AG04449 (cell line): ENCODE results near the gene POLR3H.

Experiments used
- CTCF ChIA-PET: fragments of 350-600 bp; formaldehyde crosslinking; extraction: SDS; loops from one replicate; lab custom pipeline; 2021; ENCODE audit warnings: antibody characterized with exemption; lab: Yijun Ruan, JAX
- POLR2A ChIA-PET: fragments of 400-600, 350-600 bp; formaldehyde crosslinking; extraction: SDS; loops from one replicate; lab custom pipeline; 2020; ENCODE audit warnings: antibody characterized with exemption, inconsistent platforms; lab: Yijun Ruan, JAX
- DNase-seq: peaks from one replicate; pipeline ENCODE4 v3.0.0-alpha.2; 2010; ENCODE audit warnings: low read depth, low spot score
- H3K4me3 ChIP-seq: 2 replicates; pipeline ENCODE4 v1.5.1; 2011; ENCODE audit warnings: low read depth, mild to moderate bottlenecking, control low read depth, low read length
- TF ChIP-seq, protein P1 (sequence below): IDR thresholded peaks from one replicate; pipeline ENCODE4 v1.5.1; 2011; ENCODE audit warnings: mild to moderate bottlenecking, moderate library complexity, low read length, control low read depth, inconsistent platforms; ENCODE audit not compliant: insufficient read depth; ENCODE audit errors: missing control alignments

POLR3H gene

DNA sequence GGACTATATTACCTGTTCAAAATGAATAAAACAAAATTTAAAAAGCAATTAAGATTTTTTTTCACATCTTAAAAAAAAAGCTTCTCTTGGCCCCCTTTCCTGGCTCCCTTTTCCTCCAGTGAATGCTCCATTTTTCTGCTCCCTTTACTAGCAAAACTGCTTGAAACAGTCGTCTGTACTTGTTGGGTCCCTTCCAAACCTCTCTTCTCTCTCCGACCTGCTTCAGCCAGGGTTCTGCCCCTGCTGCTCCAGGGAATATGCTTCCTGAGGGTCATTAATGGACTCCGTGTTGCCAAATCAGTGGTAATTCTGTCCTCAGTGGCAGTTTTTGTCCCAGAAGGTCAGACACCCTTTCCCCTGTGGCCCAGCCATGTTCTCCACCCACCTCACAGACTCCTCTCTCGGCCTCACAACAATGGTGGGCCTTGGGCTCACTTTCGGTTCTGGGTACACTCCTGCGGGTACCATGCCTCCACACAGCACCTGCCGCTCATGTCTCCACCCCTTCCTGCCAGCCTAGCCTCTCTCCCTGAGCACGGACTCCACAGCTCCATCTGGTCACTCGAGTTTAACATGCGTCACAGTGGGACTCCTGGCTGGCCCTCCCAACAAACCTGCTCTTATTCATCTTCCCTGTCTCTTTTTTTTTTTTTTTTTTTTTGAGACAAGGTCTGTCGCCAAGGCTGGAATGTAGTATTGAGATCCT lies 7.8 kb upstream of the POLR3H start:
- CTCF ChIA-PET = interaction anchor here (0.8 to 5.0 kb wide), 5 partner anchors 8 to 149 kb away, joined by 3 to 34 read pairs (median 5); partner anchors contain the start of genes PMM1 and POLR3H
- no peak overlapping the region for H3K4me3 ChIP-seq
- TF ChIP-seq, protein P1, sequence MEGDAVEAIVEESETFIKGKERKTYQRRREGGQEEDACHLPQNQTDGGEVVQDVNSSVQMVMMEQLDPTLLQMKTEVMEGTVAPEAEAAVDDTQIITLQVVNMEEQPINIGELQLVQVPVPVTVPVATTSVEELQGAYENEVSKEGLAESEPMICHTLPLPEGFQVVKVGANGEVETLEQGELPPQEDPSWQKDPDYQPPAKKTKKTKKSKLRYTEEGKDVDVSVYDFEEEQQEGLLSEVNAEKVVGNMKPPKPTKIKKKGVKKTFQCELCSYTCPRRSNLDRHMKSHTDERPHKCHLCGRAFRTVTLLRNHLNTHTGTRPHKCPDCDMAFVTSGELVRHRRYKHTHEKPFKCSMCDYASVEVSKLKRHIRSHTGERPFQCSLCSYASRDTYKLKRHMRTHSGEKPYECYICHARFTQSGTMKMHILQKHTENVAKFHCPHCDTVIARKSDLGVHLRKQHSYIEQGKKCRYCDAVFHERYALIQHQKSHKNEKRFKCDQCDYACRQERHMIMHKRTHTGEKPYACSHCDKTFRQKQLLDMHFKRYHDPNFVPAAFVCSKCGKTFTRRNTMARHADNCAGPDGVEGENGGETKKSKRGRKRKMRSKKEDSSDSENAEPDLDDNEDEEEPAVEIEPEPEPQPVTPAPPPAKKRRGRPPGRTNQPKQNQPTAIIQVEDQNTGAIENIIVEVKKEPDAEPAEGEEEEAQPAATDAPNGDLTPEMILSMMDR = no peak
- DNase-seq = no peak
- POLR2A ChIA-PET = interaction anchor here (0.6 kb wide), 1 partner anchor 9 kb away, joined by 3 read pairs; the partner anchor contains the start of gene CSDC2

DNA sequence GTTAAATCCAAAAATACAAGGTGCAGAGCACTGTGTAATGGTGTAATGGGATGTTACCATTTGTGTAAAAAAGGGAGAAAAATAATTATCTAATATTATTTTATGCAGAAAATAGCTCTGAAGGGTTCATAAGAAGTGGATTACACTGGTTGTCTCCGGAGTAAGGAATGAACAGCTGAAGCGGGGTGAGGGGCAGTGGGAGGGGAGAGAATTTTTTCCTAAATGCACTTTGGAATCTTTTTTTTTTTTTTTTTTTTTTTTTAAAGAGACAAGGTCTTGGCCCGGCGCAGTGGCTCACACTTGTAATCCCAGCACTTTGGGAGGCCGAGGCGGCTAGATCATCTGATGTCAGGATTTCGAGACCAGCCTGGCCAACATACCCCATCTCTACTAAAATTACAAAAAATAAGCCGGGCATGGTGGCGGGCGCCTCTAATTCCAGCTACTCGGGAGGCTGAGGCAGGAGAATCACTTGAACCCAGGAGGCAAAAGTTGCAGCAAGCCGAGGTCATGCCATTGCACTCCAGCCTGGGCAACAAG lies 6.8 kb upstream of the POLR3H start:
- CTCF ChIA-PET = interaction anchor here (1.3 to 5.0 kb wide), 3 partner anchors 10 to 148 kb away, joined by 3 to 34 read pairs (median 5); no protein-coding TSS in a partner anchor
- no peak overlapping the region for H3K4me3 ChIP-seq
- POLR2A ChIA-PET = no interaction called here
- no peak for DNase-seq
- TF ChIP-seq, protein P1 = no peak

DNA sequence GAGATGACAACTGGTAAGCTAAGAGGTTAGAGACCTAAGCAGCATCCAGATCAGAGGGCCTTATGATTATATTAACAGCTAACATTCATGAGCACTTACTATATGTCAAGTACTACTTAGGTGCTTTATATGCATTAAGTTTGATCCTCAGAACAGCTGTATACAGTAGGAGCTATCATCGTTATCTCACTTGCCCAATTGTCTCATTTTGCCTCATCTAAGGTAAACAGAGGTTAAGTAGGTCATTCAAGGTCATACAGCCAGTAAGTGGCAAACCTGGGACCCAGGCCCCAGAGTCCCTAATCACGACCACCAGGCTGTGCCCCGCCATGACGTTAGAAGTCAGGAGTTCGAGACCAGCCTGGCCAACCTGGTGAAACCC lies 4.6 kb upstream of the POLR3H start:
- no peak overlapping the region for H3K4me3 ChIP-seq
- DNase-seq = no peak
- CTCF ChIA-PET = interaction anchor here (1.2 to 3.8 kb wide), 4 partner anchors 9 to 48 kb away, joined by 4 to 16 read pairs (median 8); partner anchors contain the start of gene CSDC2
- POLR2A ChIA-PET = no interaction called here
- TF ChIP-seq, protein P1 = no peak

DNA sequence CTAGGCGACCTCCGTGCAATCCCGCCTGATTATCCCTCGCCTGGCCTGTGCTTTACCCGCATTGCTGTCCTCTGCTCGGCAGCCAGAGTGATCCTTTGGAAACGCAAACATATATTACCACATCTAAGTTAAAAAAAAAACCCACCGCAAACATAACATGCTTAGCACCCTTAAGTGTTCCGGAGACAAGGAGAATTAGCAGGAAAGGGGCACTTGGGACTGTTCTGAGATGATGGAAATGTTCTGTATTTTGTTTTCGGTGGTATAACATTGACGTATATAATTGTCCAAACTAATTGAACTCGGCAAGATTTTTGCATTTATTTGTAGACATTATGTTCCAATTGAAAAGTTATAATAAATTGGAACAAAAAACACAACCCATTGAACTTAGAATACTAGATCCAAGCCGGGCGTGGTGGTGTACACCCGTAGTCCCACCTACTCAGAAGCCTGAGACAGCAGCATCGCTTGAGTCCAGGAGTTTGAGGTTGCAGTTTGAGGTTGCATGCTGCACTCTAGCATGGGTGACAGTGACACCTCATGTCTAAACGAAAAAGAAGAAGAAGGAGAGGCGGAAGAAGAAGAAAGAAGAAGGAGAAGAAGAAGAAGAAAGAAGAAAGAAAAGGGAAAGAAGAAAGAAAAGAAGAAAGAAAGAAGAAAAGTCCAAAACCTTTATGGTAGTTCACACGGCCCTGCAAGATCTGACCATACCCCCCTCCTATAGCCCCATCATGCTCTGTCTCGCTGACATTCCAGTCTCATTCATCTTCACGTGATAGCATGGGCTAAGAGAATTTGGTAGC lies 604 bp upstream of the POLR3H start:
- TF ChIP-seq, protein P1 = no peak
- ChIA-PET CTCF (interaction anchor here (0.8 to 5.0 kb wide), 9 partner anchors 10 to 164 kb away, joined by 3 to 49 read pairs (median 16); partner anchors contain the start of gene PMM1), POLR2A (no interaction called here)
- DNase-seq = no peak
- H3K4me3 ChIP-seq = peak overlapping the region; percentile 91

DNA sequence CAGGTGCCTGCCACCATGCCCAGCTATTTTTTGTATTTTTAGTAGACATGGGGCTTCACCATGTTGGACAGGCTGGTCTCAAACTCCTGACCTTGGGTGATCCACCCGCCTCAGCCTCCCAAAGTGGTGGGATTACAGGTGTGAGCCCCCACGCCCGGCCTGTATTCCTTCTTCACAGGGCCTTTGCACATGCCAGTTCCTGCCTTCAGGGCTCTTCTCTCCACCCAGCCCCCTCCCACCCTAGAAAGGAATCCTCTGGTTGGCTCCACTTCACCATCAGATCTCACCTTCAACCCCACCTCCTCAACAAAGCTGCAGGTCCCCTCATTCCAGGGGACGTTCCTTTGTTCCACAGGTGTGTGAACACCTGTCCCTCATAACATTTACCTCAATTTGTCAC lies 2.0 kb downstream of the POLR3H start:
- POLR2A ChIA-PET = no interaction called here
- CTCF ChIA-PET = interaction anchor here (0.9 to 5.0 kb wide), 14 partner anchors 9 to 139 kb away, joined by 3 to 49 read pairs (median 10); partner anchors contain the start of gene PMM1

More for the DNA sequence above, 2.0 kb downstream of the POLR3H start:
- TF ChIP-seq, protein P1 = no peak
- 0 out of 2 replicates have a peak overlapping the region, but pooled peaks have one; percentile 8 for H3K4me3 ChIP-seq
- DNase-seq = no peak
